Fibroblast of skin of back (primary cell): ENCODE data around the gene NSUN4.
A peak's percentile ranks its signal among the peaks of the same experiment; 100 is the strongest.
"Not testable (repeated sequence)": the region's sequence is repeated elsewhere in the genome, so short reads cannot be mapped to it uniquely, and the experiment has no call there.

ENCODE experiments used
- DNase-seq: peaks from one replicate; pipeline ENCODE4 v3.0.0-alpha.2; 2013

NSUN4 gene

GRCh38 chr1:46328182-46328581 lies 12.4 kb upstream of the NSUN4 start:
- not testable (repeated sequence) for DNase-seq

- DNase-seq = not testable (repeated sequence)
Observed at GRCh38 chr1:46329807-46330206, 10.8 kb upstream of the NSUN4 start.

- DNase-seq = not testable (repeated sequence)
Observed at GRCh38 chr1:46330381-46330780, 10.2 kb upstream of the NSUN4 start.

- not testable (repeated sequence) for DNase-seq
Observed at GRCh38 chr1:46331786-46332540, 8.6 kb upstream of the NSUN4 start.

- DNase-seq = peak; percentile 26
Observed at GRCh38 chr1:46333300-46334029, 7.1 kb upstream of the NSUN4 start.

GRCh38 chr1:46334030-46334384 lies 6.6 kb upstream of the NSUN4 start:
- DNase-seq = no peak

GRCh38 chr1:46335081-46335480 lies 5.5 kb upstream of the NSUN4 start:
- DNase-seq = no peak

GRCh38 chr1:46337409-46337808 lies 3.2 kb upstream of the NSUN4 start:
- DNase-seq = not testable (repeated sequence)

GRCh38 chr1:46341222-46342083 lies 846 bp downstream of the NSUN4 start:
- no peak for DNase-seq

GRCh38 chr1:46342084-46342656 lies 1.6 kb downstream of the NSUN4 start:
- DNase-seq = peak; percentile 35

- no peak for DNase-seq
Observed at GRCh38 chr1:46342677-46343350, 2.2 kb downstream of the NSUN4 start.

- no peak for DNase-seq
Observed at GRCh38 chr1:46343351-46343695, 2.7 kb downstream of the NSUN4 start.

- DNase-seq = no peak
Observed at GRCh38 chr1:46343705-46344104, 3.1 kb downstream of the NSUN4 start.

- no peak for DNase-seq
Observed at GRCh38 chr1:46344481-46344880, 3.9 kb downstream of the NSUN4 start.

GRCh38 chr1:46345281-46345680 lies 4.7 kb downstream of the NSUN4 start:
- DNase-seq = no peak

GRCh38 chr1:46352363-46352762 lies 11.8 kb downstream of the NSUN4 start:
- no peak for DNase-seq

GRCh38 chr1:46355920-46356319 lies 15.3 kb downstream of the NSUN4 start:
- DNase-seq = not testable (repeated sequence)

- no peak for DNase-seq
Observed at GRCh38 chr1:46362158-46362557, 21.6 kb downstream of the NSUN4 start.

- no peak for DNase-seq
Observed at GRCh38 chr1:46363121-46363520, 22.5 kb downstream of the NSUN4 start.

GRCh38 chr1:46364612-46365011 lies 24.0 kb downstream of the NSUN4 start:
- DNase-seq = peak; percentile 61

GRCh38 chr1:46365796-46366195 lies 25.2 kb downstream of the NSUN4 start:
- DNase-seq = not testable (repeated sequence)

- no peak for DNase-seq
Observed at GRCh38 chr1:46367072-46367471, 26.5 kb downstream of the NSUN4 start.
